GM12801 (cell line): Measurements from ENCODE around the gene AIF1.

ENCODE experiments used
- CTCF ChIP-seq: IDR thresholded peaks from one replicate; pipeline ENCODE4 v1.5.1; 2011; ENCODE audit warnings: control low read depth; ENCODE audit not compliant: insufficient read length; ENCODE audit errors: extremely low read depth

The AIF1 gene

DNA sequence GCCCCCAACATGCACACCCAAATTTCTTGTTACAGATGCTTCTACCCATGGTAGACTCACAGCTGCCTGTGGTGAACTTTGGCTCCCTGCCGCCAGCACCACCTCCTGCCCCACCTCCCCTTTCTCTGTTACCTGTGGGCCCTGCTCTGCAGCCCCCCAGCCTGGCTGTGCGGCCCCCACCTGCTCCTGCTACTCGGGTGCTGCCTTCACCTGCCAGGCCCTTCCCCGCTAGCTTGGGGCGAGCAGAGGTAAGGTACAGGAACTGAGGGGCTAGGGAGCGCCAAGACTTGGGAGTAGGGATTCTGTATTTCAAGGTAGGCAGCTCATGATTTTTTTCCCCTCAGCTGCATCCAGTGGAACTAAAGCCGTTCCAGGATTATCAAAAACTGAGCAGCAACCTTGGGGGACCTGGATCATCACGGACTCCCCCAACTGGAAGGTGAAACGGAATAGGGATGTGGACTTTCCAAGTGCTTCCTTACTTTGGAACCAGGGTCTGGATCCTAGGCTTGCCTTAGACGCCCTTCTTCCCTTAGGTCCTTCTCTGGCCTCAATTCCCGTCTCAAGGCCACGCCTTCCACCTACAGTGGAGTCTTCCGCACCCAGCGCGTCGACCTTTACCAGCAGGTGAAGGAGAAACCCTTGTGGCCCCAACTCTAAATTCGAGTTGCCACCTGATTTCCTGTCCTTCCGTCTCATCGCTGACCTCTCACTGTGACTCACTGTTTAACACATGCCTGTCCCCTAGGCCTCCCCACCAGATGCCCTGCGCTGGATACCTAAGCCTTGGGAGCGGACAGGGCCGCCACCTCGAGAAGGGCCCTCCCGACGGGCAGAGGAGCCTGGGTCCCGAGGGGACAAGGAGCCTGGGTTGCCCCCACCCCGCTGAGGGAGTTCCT is 21.9 kb downstream of the AIF1 start:
- no peak for TF ChIP-seq CTCF

GRCh38 chr6:31639043-31639442 is 24.0 kb downstream of the AIF1 start:
- TF ChIP-seq CTCF: no peak

GRCh38 chr6:31639449-31639861 is 24.4 kb downstream of the AIF1 start:
- TF ChIP-seq CTCF: no peak

- no peak for TF ChIP-seq CTCF
Observed at GRCh38 chr6:31640612-31641011, 25.6 kb downstream of the AIF1 start.

DNA sequence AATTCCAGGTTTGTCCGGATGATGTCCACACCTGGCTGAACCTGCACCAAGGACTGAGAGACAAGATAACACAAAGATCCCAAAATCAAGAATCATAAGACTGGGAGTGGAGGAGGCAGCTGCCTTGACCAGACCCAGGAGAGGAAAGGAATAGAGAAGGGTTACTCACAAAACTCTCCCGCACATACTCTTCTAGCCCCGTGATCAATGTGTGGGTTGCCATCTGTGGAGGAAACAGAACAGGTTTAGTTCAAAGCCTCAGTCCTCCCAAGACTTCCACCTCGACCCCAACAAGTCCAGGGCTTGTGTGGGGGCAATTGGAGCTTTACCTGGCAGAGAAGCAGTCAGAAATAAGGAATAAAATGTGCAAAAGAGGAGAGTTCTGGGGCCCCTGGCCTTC is 26.3 kb downstream of the AIF1 start:
- TF ChIP-seq CTCF: no peak

GRCh38 chr6:31642798-31643570 is 27.9 kb downstream of the AIF1 start:
- TF ChIP-seq CTCF: no peak

DNA sequence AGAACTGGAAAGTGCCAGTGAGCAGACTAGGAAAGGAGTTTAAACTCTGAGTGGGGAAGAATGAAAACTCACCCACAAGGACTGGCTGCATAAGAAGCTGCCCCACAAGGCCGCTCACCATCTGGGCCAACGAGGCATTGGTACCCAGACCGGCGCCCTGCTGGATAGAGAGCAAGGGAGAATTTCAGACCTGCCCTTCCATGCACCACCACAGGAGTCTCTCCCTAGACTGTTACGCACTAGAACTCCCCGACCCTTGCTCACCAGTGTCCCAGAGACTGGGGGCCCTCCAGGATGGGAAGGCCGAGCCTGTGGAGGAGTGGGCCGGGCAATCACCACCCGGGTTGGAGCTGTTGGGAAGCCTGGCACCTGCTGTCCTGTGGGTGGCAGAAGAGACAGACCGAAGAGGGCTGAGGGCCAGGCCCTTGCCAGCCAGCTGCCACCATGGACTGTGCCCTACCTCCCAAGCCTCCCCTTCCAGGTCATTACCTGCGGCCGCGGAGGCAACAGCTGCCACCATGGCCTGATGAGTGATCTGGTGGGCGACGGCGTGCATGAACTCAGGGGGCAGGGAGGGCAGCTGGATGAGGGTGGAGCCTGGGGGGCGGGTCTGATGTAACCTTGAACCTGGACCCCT is 28.9 kb downstream of the AIF1 start:
- no peak for TF ChIP-seq CTCF
